Thymus (tissue), 14 donors: ENCODE results near the gene DNER. TPM values are rescaled to one million over a fixed set of nuclear protein-coding genes. Genes with fewer than 3 reads are reported as not detected.
"Not testable (repeated sequence)": the region's sequence is repeated elsewhere in the genome, so short reads cannot be mapped to it uniquely, and the experiment has no call there.

ENCODE experiments used
- DNase-seq, 9 donors: peaks; one replicate each; pipeline ENCODE4 v3.0.0-alpha.2; 2013; ENCODE audit warnings: low spot score in 9 of 9, low read depth in 6 of 9, missing footprints in 1 of 9
- H3K27ac ChIP-seq, 2 donors: one replicate each; pipeline ENCODE4 v1.5.1; 2013; ENCODE audit warnings: control low read depth in 1 of 2, low read depth in 1 of 2, low read length in 1 of 2, mild to moderate bottlenecking in 1 of 2, moderate library complexity in 1 of 2
- H3K27me3 ChIP-seq, 2 donors: one replicate each; pipeline ENCODE4 v1.5.1; 2013; ENCODE audit warnings: low read length in 1 of 2; ENCODE audit not compliant: control insufficient read depth in 2 of 2, insufficient read depth in 1 of 2
- H3K36me3 ChIP-seq, 2 donors: one replicate each; pipeline ENCODE4 v1.5.1; 2013; ENCODE audit warnings: low read length in 1 of 2, mild to moderate bottlenecking in 1 of 2, moderate library complexity in 1 of 2; ENCODE audit not compliant: control insufficient read depth in 2 of 2, insufficient read depth in 2 of 2
- H3K4me1 ChIP-seq, 2 donors: one replicate each; pipeline ENCODE4 v1.5.1; 2013; ENCODE audit warnings: low read length in 2 of 2; ENCODE audit not compliant: control insufficient read depth in 2 of 2, insufficient read depth in 2 of 2
- H3K4me3 ChIP-seq, 2 donors: one replicate each; pipeline ENCODE4 v1.5.1; 2013; ENCODE audit warnings: low read length in 2 of 2, control low read depth in 1 of 2, mild to moderate bottlenecking in 1 of 2
- H3K9me3 ChIP-seq, 2 donors: one replicate each; pipeline ENCODE4 v1.5.1; 2013; ENCODE audit warnings: low read length in 1 of 2, mild to moderate bottlenecking in 1 of 2; ENCODE audit not compliant: control insufficient read depth in 2 of 2, insufficient read depth in 1 of 2
- WGBS: extraction: QIAGEN DNeasy Blood & Tissue Kit; methylation state at CpG from one replicate; pipeline ENCODE4 v1.1.7; 2013; 5-methylcytosine and 5-hydroxymethylcytosine counted together
- long read RNA-seq, 10 donors: transcript quantifications; one replicate each; lab custom pipeline, GENCODE V29; 2026
- polyA plus RNA-seq: library from polyadenylated mRNA; stranded (reverse); fragments of 200-250 nt; gene quantifications from one replicate; pipeline ENCODE4 v1.2.3, GENCODE V29; 2013
- total RNA-seq: library from RNA; stranded (reverse); fragments of 120-200 nt; gene quantifications from one replicate; pipeline ENCODE4 v1.2.4, GENCODE V29; 2013
- donor health status: healthy.

DNER gene
- total RNA-seq (0.09 TPM), polyA plus RNA-seq (0.59 TPM)
- long read RNA-seq, donor 1, result 0 reads
- long read RNA-seq, donor 2, result 0 reads
- long read RNA-seq, donor 3, result 0 reads
- long read RNA-seq, donor 4, result 0 reads
- long read RNA-seq, donor 5, partial matches to known transcripts, result 0 of 1 reads
- long read RNA-seq, donor 5, other reads (novel, unspliced or antisense), result 0 of 1 reads
- long read RNA-seq, donor 6, result 0 reads
- long read RNA-seq, donor 7, result 0 reads
- long read RNA-seq, donor 8, result 0 reads
- long read RNA-seq, donor 9, result 0 reads
- long read RNA-seq, donor 10, result 0 reads

GRCh38 chr2:229714080-229714735 is at the start of gene DNER:
TSS of gene DNER (minus strand) at chr2:229714555. CDS start at chr2:229714423, 132 bp downstream.
- WGBS, result under 1% methylated on average over 84 of the region's 84 CpGs
- peak in 5 of 9 donors; percentile 17 to 58 (median 51) for DNase-seq
- H3K27me3 ChIP-seq, result peaks cover 46 to 73% of the 10 kb centered on the region in 2 donors

GRCh38 chr2:229761663-229762062 is 47.3 kb upstream of the DNER start:
- Histone ChIP-seq H3K9me3 (no peaks in the 10 kb centered on the region), H3K27ac (no peak overlapping the region), H3K4me3 (no peak overlapping the region), H3K4me1 (no peaks in the 10 kb centered on the region), H3K27me3 (no peaks in the 10 kb centered on the region), H3K36me3 (peaks cover 10 to 31% of the 10 kb centered on the region in 2 donors)
- WGBS, result 95% methylated on average over 1 of the region's 1 CpG
- DNase-seq, result no peak

More at GRCh38 chr2:229714080-229714735, at the start of gene DNER:
- H3K36me3 ChIP-seq, result no peaks in the 10 kb centered on the region
- H3K9me3 ChIP-seq, result peaks cover 0 to 3% of the 10 kb centered on the region in 2 donors
- peaks cover 12 to 22% of the 10 kb centered on the region in 2 donors for H3K4me1 ChIP-seq
- no peak within 1 kb of the TSS for H3K27ac ChIP-seq
- peak within 1 kb of the TSS; percentile 20 to 48 for H3K4me3 ChIP-seq

- H3K27me3 ChIP-seq, H3K4me1 ChIP-seq, H3K9me3 ChIP-seq, H3K4me3 ChIP-seq, H3K36me3 ChIP-seq, DNase-seq, H3K27ac ChIP-seq: not testable (repeated sequence)
- 97% methylated on average over 10 of the region's 10 CpGs for WGBS
These were observed 43.1 kb upstream of the DNER start for GRCh38 chr2:229757462-229757861.

- no peaks in the 10 kb centered on the region for H3K9me3 ChIP-seq
- no peak for DNase-seq
- no peaks in the 10 kb centered on the region for H3K27me3 ChIP-seq
- no peak overlapping the region for H3K4me3 ChIP-seq
- H3K27ac ChIP-seq, result no peak overlapping the region
- H3K4me1 ChIP-seq, result no peaks in the 10 kb centered on the region
- no peaks in the 10 kb centered on the region for H3K36me3 ChIP-seq
- WGBS, result 96% methylated on average over 11 of the region's 11 CpGs
These were observed 38.8 kb upstream of the DNER start for GRCh38 chr2:229752970-229753729.

- H3K4me1 ChIP-seq, result no peaks in the 10 kb centered on the region
- H3K4me3 ChIP-seq, result no peak overlapping the region
- H3K36me3 ChIP-seq, result no peaks in the 10 kb centered on the region
- H3K27ac ChIP-seq, result no peak overlapping the region
- H3K9me3 ChIP-seq, result no peaks in the 10 kb centered on the region
- DNase-seq, result no peak
- H3K27me3 ChIP-seq, result no peaks in the 10 kb centered on the region
- WGBS, result 93% methylated on average over 6 of the region's 6 CpGs
These were observed 35.4 kb upstream of the DNER start for GRCh38 chr2:229749779-229750178.

- WGBS, result 97% methylated on average over 3 of the region's 3 CpGs
These were observed 34.6 kb upstream of the DNER start for GRCh38 chr2:229748950-229749349.

GRCh38 chr2:229742691-229743090 is 28.3 kb upstream of the DNER start:
- H3K9me3 ChIP-seq, H3K4me1 ChIP-seq, H3K27me3 ChIP-seq, H3K4me3 ChIP-seq, DNase-seq, H3K36me3 ChIP-seq, H3K27ac ChIP-seq: not testable (repeated sequence)
- WGBS, result 98% methylated on average over 25 of the region's 35 CpGs

More at GRCh38 chr2:229748950-229749349, 34.6 kb upstream of the DNER start:
- no peaks in the 10 kb centered on the region for H3K27me3 ChIP-seq
- no peak overlapping the region for H3K4me3 ChIP-seq
- no peak overlapping the region for H3K27ac ChIP-seq
- no peaks in the 10 kb centered on the region for H3K4me1 ChIP-seq
- no peaks in the 10 kb centered on the region for H3K9me3 ChIP-seq
- H3K36me3 ChIP-seq, result no peaks in the 10 kb centered on the region
- DNase-seq, result no peak

GRCh38 chr2:229740279-229740678 is 25.9 kb upstream of the DNER start:
- Histone ChIP-seq H3K27me3 (no peaks in the 10 kb centered on the region), H3K27ac (no peak overlapping the region), H3K4me1 (no peaks in the 10 kb centered on the region), H3K36me3 (no peaks in the 10 kb centered on the region), H3K9me3 (peaks cover 0 to 5% of the 10 kb centered on the region in 2 donors), H3K4me3 (no peak overlapping the region)
- no peak for DNase-seq
- 90% methylated on average over 4 of the region's 4 CpGs for WGBS
